Activated CD4-positive, alpha-beta T cell treated with anti-CD3 and anti-CD28 coated beads, Interleukin-10, Interleukin-2, amounts not matched to agents 100 ng/mL and 50 ng/mL, durations not matched to agents 16 hours and 8 hours (primary cell): ENCODE results near the gene RNF212B.

ENCODE experiments used
- DNase-seq: peaks from one replicate; pipeline ENCODE4 v3.0.0-alpha.2; 2020

The RNF212B gene

GRCh38 chr14:23297611-23298277 is 60.0 kb downstream of the RNF212B start:
- DNase-seq, result no peak

- peak; percentile 41 for DNase-seq
Observed at GRCh38 chr14:23299211-23299957, 61.6 kb downstream of the RNF212B start.

GRCh38 chr14:23299986-23300686 is 62.4 kb downstream of the RNF212B start:
- peak; percentile 11 for DNase-seq

- DNase-seq, result peak; percentile 17
Observed at GRCh38 chr14:23300687-23301223, 63.0 kb downstream of the RNF212B start.

GRCh38 chr14:23301288-23301968 is 63.7 kb downstream of the RNF212B start:
- DNase-seq, result peak; percentile 99

- DNase-seq, result no peak
Observed at GRCh38 chr14:23301969-23302289, 64.2 kb downstream of the RNF212B start.

GRCh38 chr14:23302290-23303225 is 64.8 kb downstream of the RNF212B start, which contains the start of gene PPP1R3E:
PPP1R3E (minus strand) TSS chr14:23302859; CDS start chr14:23302576, 283 bp downstream.
- peak; percentile 88 for DNase-seq

GRCh38 chr14:23306412-23307145 is 68.8 kb downstream of the RNF212B start, which contains the start of gene BCL2L2:
BCL2L2 (plus strand) TSS chr14:23306833; CDS start chr14:23307768, 935 bp downstream.
- peak; percentile 31 for DNase-seq

- no peak for DNase-seq
Observed at GRCh38 chr14:23307146-23307530, 69.4 kb downstream of the RNF212B start.

GRCh38 chr14:23307687-23308644 is 70.2 kb downstream of the RNF212B start:
- DNase-seq, result no peak

- DNase-seq, result no peak
Observed at GRCh38 chr14:23308721-23309445, 71.1 kb downstream of the RNF212B start.

- DNase-seq, result no peak
Observed at GRCh38 chr14:23310546-23310945, 72.8 kb downstream of the RNF212B start.

GRCh38 chr14:23316300-23316699 is 78.6 kb downstream of the RNF212B start:
- DNase-seq, result no peak

- no peak for DNase-seq
Observed at GRCh38 chr14:23319746-23320583, 82.2 kb downstream of the RNF212B start.

GRCh38 chr14:23320584-23321571 is 83.1 kb downstream of the RNF212B start, which contains the start of gene PABPN1:
PABPN1 (plus strand) TSS chr14:23321457; CDS start chr14:23321470, 13 bp downstream.
- DNase-seq, result peak; percentile 99
